HG03064 (cell line): ENCODE data around the gene FFAR3.
"Not testable (repeated sequence)": the region's sequence is repeated elsewhere in the genome, so short reads cannot be mapped to it uniquely, and the experiment has no call there.

Experiments
- ATAC-seq: cut with Tn5 transposase; IDR thresholded peaks from one replicate; pipeline ENCODE4 v1.9.1; 2021; ENCODE audit warnings: low read depth; ENCODE audit not compliant: unreplicated experiment

The FFAR3 gene

GRCh38 chr19:35349614-35350521 is 8.4 kb upstream of the FFAR3 start:
- no peak for ATAC-seq

GRCh38 chr19:35350591-35350990 is 7.7 kb upstream of the FFAR3 start:
- ATAC-seq = no peak

GRCh38 chr19:35351411-35352176 is 6.7 kb upstream of the FFAR3 start:
- no peak for ATAC-seq

DNA sequence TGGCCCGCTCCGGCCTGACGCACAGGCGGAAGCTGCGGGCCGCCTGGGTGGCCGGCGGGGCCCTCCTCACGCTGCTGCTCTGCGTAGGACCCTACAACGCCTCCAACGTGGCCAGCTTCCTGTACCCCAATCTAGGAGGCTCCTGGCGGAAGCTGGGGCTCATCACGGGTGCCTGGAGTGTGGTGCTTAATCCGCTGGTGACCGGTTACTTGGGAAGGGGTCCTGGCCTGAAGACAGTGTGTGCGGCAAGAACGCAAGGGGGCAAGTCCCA is 6.1 kb upstream of the FFAR3 start:
- ATAC-seq = no peak

DNA sequence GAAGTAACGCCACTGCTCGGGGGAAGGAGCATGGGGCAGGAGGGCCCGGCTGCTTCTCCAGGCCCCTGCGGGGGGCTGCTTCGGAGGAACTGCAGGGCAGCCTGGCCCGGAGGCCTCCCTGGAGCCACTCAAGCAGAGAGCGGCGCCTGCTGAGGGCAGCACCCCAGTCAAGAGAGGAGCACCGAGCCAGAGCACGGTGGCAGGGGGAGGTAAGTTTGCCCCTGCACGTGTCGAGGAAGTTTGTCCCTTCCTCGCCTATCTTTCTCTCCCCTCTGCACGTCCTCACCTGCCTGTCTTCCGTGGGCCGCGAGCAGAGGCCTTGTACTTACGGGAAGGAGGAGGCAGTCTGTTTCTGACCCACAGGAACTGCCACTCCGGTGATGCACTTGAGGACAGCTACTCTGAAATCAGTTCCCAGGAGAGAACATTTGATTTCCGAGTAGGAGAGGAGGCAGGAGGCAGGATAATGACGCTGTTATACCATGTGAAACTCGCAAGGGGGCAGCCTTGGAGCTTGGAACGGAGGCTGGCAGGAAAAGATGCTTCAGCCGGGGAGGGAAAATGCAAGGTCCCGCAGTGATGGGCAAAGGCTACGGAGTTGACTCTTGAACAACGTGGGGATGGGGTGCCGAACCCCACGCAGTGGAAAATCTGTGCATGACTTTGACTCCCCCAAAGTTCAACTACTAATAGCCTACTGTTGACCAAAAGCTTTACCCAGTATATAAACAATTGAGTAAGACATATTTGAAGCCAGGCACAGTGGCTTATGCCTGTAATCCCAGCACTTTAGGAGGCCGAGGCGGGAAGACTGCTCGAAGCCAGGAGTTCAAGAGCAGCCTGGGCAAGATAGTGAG is 5.6 kb upstream of the FFAR3 start:
- no peak for ATAC-seq

- ATAC-seq = no peak
These were observed 4.6 kb upstream of the FFAR3 start for GRCh38 chr19:35353635-35354034.

GRCh38 chr19:35354898-35355297 is 3.4 kb upstream of the FFAR3 start:
- no peak for ATAC-seq

- no peak for ATAC-seq
These were observed 2.3 kb upstream of the FFAR3 start for GRCh38 chr19:35355791-35356460.

DNA sequence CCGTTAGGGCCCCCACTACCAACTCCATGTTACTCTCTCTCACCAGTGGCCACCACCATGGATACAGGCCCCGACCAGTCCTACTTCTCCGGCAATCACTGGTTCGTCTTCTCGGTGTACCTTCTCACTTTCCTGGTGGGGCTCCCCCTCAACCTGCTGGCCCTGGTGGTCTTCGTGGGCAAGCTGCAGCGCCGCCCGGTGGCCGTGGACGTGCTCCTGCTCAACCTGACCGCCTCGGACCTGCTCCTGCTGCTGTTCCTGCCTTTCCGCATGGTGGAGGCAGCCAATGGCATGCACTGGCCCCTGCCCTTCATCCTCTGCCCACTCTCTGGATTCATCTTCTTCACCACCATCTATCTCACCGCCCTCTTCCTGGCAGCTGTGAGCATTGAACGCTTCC is 574 bp downstream of the FFAR3 start:
- not testable (repeated sequence) for ATAC-seq

DNA sequence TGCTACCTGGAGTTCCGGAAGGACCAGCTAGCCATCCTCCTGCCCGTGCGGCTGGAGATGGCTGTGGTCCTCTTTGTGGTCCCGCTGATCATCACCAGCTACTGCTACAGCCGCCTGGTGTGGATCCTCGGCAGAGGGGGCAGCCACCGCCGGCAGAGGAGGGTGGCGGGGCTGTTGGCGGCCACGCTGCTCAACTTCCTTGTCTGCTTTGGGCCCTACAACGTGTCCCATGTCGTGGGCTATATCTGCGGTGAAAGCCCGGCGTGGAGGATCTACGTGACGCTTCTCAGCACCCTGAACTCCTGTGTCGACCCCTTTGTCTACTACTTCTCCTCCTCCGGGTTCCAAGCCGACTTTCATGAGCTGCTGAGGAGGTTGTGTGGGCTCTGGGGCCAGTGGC is 1.1 kb downstream of the FFAR3 start:
- ATAC-seq = not testable (repeated sequence)

- not testable (repeated sequence) for ATAC-seq
These were observed 1.8 kb downstream of the FFAR3 start for GRCh38 chr19:35360081-35360480.

DNA sequence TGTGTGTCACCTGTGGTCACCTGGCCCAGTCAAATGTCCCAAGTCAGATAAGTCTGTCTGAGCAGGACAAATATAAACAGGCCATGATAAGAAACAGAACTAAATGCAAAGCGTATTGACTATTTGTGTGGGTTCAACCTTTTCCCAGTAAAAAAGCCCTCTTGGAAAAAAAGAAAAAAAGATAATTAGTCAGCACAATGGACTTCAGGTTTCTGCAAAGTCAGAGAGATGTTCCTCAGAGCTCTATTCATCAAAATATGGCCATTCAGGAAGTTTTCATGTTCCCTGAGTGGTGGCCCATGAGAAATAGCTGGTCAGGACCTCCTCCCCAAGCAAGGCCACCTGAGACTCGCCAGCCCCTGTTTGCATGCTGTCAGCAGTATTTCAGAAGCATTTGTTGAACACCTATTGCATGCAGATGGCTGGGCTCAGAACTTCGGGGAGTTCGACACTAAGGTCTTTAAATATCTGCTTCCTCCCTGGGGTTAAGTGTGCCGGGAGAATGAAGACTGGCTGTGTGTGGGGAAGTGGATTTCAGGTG is 2.7 kb downstream of the FFAR3 start:
- ATAC-seq = no peak

DNA sequence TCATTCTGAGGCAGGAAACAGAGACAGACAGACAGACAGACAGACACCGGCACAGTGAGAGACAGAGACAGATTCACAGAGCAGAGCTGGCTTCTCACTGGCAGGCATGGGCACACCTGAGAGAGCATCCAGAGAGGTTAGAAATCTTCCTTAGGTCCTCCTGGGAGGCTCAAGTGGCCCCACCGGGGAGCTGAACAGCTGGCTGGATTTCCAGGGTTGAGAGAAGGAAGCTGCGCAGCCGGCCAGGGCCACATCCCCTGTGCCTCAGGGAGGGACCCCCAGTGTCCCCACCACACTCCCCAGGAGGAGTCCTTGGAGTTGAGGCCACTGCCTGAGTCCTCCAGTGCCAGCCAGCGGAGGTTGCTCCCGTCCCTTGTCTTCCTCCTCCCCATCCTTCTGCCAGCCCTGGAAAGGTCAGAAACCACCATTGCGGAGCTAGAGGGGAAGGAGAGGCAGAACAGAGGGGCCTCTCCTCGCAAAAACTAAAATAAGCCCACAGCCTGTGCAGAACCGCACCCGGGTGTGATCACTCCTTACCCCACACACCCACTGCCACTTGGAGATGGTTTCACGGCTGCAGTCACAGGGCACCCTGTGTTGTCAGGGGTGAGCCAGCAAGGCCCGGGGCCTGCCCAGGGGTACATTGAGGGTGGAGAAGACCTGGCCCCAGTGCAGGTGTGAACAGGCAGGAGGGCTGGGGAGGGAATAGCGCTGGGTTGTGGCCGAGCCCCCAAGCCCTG is 4.2 kb downstream of the FFAR3 start:
- ATAC-seq = no peak

- ATAC-seq = no peak
These were observed 4.8 kb downstream of the FFAR3 start for GRCh38 chr19:35363001-35363590.

- no peak for ATAC-seq
These were observed 5.6 kb downstream of the FFAR3 start for GRCh38 chr19:35363711-35364425.

DNA sequence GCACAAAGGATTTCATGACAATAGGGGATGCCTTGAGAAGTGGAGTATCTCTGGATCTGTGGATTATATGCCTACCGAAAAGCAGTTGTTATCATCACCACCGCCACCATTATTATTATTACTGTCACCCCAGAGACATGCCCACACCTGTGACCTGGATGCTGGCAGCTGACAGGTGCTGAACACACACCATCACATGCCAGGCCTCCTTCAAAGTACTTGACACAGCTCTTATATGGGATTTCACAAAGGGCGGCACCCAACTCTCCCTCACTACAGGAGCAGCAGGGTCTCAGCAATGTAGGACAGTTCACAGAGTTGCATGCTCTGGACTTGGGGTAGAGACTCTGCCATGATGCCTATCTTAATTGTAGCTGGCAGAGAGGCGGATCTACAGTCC is 7.0 kb downstream of the FFAR3 start:
- ATAC-seq = no peak

- no peak for ATAC-seq
These were observed 10.1 kb downstream of the FFAR3 start for GRCh38 chr19:35368378-35368777.

GRCh38 chr19:35369522-35369921 is 11.3 kb downstream of the FFAR3 start:
- no peak for ATAC-seq

DNA sequence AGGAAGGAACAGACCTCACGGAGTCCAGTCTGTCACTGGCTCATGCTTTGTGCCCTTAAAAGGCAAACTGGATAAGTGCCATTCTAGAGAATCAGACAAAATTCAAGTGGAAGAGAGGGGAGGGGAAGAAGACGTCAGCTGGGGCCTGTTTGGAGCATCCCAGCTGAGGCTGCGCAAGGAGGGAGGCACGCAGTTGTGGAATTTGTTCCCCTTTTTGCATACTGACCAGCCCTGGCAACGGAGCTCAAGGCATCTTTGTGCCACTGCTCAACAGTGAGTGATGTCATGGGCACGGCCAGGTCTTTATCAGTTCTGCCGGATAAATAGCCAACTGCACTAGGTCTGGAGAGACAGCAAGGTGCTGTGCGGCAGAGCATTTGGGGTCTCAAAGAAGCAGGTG is 12.5 kb downstream of the FFAR3 start, which contains the start of gene GPR42:
Gene GPR42 (plus strand): TSS at position 347 of the 400 bp plus-strand sequence. CDS start 292 bp downstream, outside the sequence.
- ATAC-seq = no peak
